ENCODE results near the gene BDKRB2. TPM values are rescaled to one million over a fixed set of nuclear protein-coding genes. Genes with fewer than 3 reads are reported as not detected.

Gene BDKRB2
- total RNA-seq, 1 experiment from 2014 or later, result 0.15 TPM

DNA sequence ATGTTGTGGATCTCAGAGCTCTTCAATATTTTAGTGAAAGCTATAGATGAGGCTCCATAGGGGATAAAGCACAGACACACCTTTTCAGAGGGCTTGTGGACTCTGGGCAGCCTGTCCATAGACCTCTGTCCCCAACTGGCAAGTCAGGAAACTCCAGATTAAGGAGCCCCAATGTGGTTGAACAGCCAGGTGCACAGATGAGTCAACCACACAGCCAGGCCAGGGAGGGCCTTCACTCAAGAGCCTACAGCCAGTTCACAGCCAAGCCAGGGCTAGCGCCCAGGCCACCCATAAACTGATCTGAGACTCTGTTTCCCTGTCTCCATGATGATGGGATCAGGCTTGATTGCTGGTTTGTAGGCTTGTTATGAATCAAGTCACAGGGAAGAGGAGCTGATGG, 1.0 kb upstream of the BDKRB2 start:
- Histone ChIP-seq H3K9ac (ENCODE audit: extremely low read depth, insufficient read length, low read length) (no peak overlapping the region), H2BK20ac (ENCODE audit: low read depth, low read length, poor library complexity, severe bottlenecking) (no peak overlapping the region), H3K4me1 (ENCODE audit: insufficient read depth, low read length) (no peaks in the 10 kb centered on the region), H3K79me2 (ENCODE audit: insufficient read depth, low read length) (no peaks in the 10 kb centered on the region), H2BK120ac (ENCODE audit: low read depth, low read length, poor library complexity, severe bottlenecking) (no peak overlapping the region), H3K56ac (ENCODE audit: insufficient read length, low read depth, low read length) (no peak overlapping the region), H3T11ph (ENCODE audit: low read length) (no peak overlapping the region), H4K91ac (ENCODE audit: insufficient read length, low read depth, low read length) (no peak overlapping the region), H3K23me2 (ENCODE audit: insufficient read length, low read depth, low read length, poor library complexity, severe bottlenecking) (peaks cover 11% of the 10 kb centered on the region), H3K9me3 (ENCODE audit: control insufficient read depth, low read depth, low read length) (no peaks in the 10 kb centered on the region), H2BK15ac (ENCODE audit: low read depth, low read length) (no peak overlapping the region), H3K4me2 (ENCODE audit: insufficient read depth, insufficient read length, low read length) (no peak overlapping the region), H2AFZ (ENCODE audit: low read length) (no peak overlapping the region), H2BK12ac (ENCODE audit: insufficient read length, low read depth, low read length) (no peak overlapping the region), H3K27ac (ENCODE audit: insufficient read length, low read depth, low read length) (no peak overlapping the region), H3K27me3 (ENCODE audit: insufficient read depth, low read length) (peaks cover 2% of the 10 kb centered on the region; the same call in 1 of the 2 replicates), H3K4ac (ENCODE audit: low read depth, low read length) (no peak overlapping the region), H2AK5ac (ENCODE audit: insufficient read length, low read length) (no peak overlapping the region), H4K20me1 (ENCODE audit: control insufficient read depth, insufficient read depth, insufficient read length) (no peaks in the 10 kb centered on the region), H4K8ac (replicated peaks; ENCODE audit: insufficient read length, low read depth, low read length) (no peak overlapping the region), H3K79me1 (ENCODE audit: insufficient read depth, low read depth, low read length, poor library complexity, severe bottlenecking) (no peaks in the 10 kb centered on the region), H3K18ac (ENCODE audit: insufficient read length, low read depth, low read length) (no peak overlapping the region), H2BK5ac (ENCODE audit: insufficient read length, low read length) (no peak overlapping the region), H4K5ac (ENCODE audit: insufficient read length, low read depth, low read length) (no peak overlapping the region), H3K14ac (ENCODE audit: insufficient read depth, low read length) (no peak overlapping the region), H3K23ac (ENCODE audit: insufficient read length, low read depth, low read length) (no peak overlapping the region)
- peaks cover 51% of the 10 kb centered on the region for H3K27me3 Mint-ChIP-seq (ENCODE audit: low read depth)
- peaks cover 11 to 24% of the 10 kb centered on the region in 2 experiments for H3K4me1 Mint-ChIP-seq
- no peak overlapping the region for H3K27ac Mint-ChIP-seq
- H3K9me3 Mint-ChIP-seq, result no peaks in the 10 kb centered on the region
- no peaks in the 10 kb centered on the region for H3K36me3 Mint-ChIP-seq (ENCODE audit: insufficient read depth in 1 of 3, low read depth in 3 of 3)
- DNase-seq, result no peak
- TF ChIP-seq, protein P1, sequence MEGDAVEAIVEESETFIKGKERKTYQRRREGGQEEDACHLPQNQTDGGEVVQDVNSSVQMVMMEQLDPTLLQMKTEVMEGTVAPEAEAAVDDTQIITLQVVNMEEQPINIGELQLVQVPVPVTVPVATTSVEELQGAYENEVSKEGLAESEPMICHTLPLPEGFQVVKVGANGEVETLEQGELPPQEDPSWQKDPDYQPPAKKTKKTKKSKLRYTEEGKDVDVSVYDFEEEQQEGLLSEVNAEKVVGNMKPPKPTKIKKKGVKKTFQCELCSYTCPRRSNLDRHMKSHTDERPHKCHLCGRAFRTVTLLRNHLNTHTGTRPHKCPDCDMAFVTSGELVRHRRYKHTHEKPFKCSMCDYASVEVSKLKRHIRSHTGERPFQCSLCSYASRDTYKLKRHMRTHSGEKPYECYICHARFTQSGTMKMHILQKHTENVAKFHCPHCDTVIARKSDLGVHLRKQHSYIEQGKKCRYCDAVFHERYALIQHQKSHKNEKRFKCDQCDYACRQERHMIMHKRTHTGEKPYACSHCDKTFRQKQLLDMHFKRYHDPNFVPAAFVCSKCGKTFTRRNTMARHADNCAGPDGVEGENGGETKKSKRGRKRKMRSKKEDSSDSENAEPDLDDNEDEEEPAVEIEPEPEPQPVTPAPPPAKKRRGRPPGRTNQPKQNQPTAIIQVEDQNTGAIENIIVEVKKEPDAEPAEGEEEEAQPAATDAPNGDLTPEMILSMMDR (conservative IDR thresholded peaks at IDR 0.05), result no peak
- peak overlapping the region in 1 of 2 experiments; percentile 72; a peak in 1 of 5 replicates for H3K4me3 Mint-ChIP-seq
- WGBS (ENCODE audit: extremely low coverage, insufficient read length, low lambda C conversion rate), result no CpG with 5 or more reads among the region's 1 CpG
